HG03025 (cell line): Measurements from ENCODE around the gene MPRIP.

Experiments used
- ATAC-seq: cut with Tn5 transposase; IDR thresholded peaks from one replicate; pipeline ENCODE4 v1.9.1; 2021; ENCODE audit warnings: mild to moderate bottlenecking, moderate library complexity; ENCODE audit not compliant: unreplicated experiment, low FRiP score

Gene MPRIP

DNA sequence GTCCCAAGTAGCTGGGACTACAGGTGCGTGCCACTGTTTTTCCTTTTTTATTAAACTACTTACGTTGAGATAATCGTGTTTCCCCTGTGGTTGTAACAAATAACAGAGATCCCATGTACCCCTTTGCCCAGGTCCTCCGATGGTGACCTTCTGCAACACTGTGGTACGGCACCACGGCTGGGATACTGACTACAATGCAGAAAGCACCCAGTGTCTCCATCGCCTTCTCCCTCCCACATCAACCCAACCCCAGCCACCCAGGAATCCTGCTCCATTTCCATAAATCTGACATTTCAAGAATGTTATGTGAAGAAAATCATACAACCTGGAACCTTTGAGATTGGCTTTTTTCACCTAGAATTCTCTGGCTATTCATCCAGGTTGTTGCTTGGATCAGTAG, 22.1 kb downstream of the MPRIP start:
- no peak for ATAC-seq

DNA sequence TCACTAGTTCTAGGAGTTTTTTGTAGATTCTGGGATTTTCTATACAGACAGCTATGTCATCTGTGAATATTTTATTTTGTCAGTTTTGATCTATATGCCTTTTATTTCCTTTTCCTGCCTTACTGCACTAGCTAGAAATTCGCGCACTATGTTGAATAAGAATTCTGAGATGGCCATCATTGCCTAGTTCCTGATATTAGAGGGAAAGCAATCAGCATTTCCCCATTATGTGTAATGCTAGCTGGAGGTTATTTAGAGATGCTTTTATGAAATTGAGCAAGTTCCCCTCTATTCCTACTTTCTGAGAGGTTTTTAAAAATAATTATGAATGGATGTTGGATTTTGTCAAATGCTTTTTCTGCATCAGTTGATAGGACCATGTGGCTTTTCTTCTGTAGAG, 23.8 kb downstream of the MPRIP start:
- ATAC-seq = no peak

DNA sequence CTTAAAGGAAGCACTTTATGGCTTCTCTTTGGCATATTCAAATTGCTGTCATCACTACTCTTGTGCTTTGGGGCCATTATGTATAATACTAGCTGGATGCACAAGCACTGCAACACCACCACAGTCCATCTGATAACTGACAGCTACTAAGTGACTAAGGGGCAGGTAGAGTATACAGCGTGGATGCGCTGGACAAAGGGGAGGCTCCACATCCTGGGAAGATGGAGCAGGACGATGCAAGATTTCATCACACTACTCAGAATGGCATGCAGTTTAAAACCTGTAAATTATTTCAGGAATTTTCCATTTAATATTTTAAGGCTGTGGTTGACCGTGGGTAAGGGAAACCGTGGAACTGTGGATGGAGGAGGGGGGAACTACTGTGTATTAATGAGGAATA, 25.0 kb downstream of the MPRIP start:
- ATAC-seq = no peak

DNA sequence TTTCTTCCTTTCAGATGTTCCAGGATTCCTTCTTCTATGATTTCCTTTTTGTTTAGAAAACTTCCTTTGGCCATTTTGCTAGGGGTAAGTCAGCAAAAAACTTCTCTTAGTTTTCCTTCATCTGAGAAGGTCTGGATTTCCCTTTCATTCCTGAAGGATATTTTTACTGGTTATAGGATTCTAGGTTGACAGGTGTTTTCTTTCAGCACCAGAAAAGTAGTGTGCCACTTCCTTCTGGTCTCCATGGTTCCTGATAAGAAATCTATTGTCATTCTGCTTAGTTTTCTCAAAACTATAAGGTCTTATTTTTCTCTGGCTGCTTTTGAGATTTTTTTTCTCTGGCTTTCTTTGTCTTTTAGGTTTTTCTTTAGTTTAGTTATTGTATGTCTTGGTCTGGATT, 27.6 kb downstream of the MPRIP start:
- no peak for ATAC-seq

DNA sequence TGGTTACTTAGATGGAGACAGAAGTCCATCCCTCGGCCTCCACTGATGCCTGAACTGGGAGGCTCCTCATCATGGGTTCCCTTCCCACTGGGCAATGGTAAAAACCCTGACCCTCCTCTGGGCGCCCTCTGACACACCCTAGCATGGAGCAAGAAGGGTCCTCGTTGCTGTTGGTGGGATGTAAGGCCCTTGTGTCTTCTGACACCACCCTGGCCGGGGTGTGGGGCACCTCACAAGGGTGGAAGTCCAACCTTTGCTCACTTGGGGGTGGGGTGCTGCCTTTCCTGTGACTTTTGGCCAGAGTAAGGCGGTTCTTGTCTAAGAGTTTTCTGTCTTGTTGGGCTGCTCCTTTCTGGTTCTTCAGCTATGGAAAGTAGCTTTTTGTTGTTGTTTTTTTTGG, 28.7 kb downstream of the MPRIP start:
- ATAC-seq = no peak

DNA sequence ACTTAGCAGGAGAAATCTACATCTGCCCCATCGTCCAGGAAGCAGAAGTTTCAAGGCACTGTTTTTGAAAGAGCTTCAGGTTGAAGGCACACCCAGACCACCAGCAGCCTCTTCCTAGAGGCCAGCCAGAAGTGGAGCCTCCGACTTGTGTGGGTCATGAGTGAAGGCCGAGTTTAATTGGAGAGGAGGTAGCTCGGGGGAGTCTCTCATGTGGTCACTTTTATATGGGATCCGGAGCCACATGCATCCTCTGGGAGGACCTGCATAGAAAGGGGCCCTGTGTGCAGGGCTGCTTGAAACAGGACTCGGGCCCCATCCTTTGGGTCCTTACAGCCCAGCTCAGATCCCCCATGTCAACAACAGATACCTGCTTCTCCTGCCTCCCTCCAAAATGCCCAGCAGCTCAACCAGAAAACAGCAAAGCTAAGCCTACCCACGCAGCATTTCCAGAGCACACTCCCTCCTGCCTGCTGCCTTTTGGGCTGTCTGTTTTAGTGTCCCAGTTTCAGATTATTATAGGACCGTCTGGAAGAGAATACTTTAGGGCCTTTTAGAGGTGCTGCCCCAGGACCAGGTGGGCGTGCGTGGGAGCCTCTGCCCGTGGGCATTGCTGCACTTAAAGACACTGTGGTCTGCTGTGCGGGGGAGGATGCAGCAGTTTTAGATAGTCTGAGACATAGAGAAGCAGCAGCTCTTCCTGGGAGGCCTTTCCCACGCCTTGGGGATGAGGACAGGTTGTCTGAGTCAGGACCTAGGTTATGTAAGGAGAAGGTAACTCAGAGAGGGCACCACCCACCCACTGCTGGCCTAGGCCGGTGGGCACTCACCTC, 29.5 kb downstream of the MPRIP start:
- no peak for ATAC-seq

DNA sequence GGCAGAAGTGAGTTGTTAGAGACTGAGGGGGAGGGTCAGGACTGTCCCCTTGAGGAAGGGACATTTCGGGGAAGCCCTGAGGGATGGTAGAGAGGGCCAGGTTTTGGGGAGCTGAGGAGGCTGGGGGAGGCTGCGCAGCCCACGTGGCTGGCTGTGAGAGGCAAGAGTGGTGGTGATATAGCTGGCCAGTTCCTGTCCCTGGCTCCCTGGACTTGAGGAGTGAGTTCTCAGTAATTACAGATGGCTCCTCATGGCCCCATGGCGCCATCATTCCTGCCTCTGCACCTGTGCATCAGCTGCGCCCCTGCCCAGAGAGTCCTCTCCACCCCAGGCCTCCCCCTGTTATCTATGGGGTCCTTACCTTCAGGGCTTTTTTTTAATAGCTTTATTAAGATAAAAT, 30.3 kb downstream of the MPRIP start:
- ATAC-seq = no peak

DNA sequence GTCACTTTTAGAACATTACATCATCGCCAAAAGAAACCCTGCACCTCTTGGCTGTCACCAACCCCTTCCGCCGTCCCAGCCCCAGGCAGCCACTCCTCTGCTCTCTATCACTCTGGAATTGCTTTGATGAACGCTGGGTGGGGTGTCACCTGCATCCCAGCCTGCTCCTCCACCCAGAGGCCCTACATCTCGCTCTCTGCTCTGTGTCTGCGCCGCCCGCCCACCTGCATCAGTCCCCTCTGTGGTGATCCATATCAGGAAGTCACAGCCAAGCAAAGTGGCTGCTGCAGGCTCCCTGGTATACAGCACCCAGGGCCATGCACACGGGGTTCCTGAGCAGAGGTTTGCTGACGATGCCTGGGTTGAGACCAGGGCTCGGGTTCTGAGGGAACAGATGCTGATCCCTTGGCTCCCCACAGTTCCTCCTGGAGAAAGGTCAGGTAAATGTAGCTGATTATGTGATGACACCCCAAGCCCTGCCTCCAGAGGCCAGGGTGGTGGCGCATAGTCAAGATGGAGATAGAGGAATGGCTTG, 30.8 kb downstream of the MPRIP start:
- ATAC-seq = no peak

DNA sequence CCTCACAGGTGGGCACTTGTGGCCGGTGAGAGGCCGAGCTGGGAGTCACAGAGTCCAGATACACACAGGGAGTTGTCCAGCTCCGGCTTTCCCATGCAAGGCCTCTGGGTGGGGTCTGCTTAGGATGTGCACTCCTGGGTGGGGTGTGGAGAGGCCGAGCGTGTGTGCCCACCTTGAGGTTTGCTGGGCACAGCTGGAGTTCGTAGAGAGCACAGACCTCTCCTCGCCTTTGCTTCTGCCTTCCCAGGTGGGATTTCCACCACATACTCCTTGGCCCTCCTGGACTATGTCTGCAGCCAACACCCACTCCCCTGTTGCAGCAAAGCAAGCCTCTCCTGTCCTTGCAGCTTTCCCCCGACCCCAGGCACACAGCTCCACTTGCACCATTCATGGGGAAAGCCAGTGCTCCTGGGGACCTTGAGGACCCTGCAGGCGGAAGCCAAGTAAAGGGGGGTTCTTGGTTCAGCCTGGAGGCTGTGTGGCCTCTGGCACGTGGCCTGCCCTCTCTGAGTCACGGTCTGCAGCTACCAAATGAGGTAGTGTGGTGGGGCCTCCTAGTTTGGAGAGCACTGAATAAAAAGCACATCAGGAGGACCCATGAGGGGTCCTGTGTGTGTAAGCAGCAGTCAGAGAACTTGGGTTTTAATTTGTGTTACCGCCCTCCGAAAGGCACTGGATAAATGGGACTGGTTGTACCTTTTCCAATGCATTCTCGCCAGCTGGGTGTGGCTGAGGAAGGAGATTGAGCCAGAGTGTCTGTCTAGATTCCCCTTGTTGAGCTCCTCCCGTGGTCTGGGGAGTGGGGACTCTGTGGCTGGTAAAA, 31.5 kb downstream of the MPRIP start:
- no peak for ATAC-seq

DNA sequence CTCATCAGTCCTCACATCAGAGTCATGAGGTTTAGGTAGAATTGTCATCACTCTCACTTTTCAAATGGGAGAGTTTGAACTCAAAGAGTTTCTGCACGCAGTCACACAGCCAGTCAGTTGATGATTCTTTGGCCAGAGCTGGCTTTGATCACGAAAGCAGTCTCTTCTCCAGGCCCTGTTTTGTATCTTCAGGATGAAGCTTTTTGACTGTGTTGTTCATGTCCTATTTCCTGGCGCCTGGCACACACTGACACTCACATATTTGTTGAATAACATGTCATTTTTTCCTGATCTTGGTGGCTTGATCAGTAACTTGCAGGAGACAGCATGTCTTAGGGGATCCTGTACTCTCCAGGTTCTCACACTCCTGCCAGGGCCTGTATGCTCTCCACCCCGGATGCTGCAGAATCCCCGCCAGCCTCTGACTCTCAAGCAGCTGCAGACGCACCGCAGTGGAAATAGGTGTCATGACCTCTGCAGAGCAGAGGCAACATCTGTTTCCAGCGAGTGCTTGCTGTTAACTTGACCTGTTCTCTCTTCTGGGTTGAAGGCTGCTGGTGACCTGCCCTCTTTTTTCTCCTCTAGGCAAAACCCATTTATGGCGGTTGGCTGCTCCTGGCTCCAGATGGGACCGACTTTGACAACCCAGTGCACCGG, 33.0 kb downstream of the MPRIP start:
- ATAC-seq = no peak

DNA sequence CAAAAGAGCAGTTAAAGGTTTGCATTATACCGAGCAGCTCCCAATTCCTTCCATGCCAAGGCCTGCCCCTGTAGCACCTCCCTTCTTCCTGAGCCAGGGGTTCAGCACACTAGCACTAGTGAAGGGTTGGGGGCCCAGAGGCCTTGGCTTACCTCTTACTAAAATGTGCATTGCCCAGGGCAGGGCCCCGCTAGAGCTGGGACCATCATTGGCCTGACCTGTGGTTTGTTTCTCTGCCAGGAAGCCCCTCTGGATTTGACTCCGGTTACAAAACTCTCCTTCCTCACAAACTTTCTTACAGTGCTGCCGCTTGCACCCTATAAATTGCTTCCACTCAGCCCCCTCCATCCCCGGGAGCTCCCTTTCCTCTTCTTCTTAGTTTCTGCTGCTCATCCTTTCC, 33.8 kb downstream of the MPRIP start:
- no peak for ATAC-seq

DNA sequence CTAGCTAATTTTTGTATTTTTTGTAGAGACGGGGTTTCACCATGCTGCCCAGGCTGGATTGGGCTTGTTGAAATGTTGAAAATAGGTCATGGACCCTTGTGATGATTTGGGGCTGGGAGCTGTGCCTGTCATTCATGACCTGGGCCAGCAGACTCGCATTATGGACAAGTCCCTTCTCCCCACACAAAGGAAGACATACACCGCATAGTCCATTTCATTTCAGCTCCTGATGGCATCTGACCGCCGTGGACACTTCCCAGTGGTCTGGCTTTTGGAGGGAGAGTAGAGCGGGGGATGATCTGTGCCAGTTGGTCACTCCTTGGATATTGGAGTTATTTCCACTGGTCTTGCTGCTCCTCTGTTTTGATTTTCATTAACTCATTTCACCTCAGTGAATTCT, 34.8 kb downstream of the MPRIP start:
- no peak for ATAC-seq

DNA sequence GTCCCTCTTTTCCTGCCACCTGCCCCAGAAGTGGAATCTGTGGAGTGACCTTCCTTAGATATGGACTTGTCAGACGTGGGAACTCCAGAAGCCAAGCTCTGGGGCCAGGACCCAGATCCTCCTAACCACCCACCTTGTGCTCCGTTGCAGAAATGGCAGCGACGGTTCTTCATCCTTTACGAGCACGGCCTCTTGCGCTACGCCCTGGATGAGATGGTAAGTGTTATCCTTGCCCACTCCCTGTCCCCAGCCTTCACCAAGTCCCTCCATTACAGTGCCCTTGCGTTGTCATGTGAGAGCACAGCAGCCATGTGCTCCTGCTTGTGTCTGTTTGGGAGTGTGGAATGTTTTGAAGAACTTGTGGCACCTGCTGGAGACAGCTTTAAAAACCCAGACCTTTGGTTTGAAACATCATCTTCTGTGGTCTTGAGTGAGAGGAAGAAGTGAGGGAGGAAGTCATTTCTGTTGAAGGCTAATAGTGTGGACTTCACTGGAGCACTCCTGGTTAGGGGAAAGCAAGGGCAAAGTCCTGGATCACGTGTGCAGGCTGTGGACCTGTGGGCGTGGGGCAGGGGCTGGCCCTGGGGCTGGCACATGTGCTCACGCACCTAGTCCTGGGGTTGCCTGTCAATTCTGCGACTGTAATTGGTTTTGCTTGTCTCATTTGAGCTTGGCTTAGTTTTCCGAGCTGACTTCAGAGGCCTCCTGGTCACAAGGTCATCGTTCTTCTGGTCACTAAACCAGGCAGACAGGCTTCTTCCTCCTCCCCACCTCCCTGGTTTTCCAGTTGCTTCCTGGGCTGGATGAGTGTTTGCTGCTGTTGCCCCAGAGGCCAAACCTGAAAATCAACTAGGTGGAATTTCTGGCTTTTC, 35.8 kb downstream of the MPRIP start:
- ATAC-seq = no peak

DNA sequence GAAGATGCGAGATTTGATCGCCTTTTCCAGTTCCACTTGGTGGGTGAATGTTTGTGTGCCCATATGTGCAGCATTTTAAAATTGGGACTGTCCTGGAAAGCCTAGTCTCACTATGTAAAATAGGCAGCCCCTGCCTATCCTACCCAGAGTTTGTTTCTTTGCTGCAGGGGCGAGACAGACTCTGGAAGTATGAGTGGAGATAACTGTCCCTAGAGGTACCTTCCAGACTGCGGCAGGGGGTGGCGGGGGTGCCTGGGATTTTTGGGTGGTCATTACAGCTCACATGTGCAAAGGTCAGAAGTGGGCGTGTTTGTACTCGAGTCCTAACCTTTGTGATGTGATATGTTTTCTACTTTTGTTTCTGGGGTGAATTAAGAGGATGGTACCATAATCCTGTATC, 36.6 kb downstream of the MPRIP start:
- ATAC-seq = no peak

DNA sequence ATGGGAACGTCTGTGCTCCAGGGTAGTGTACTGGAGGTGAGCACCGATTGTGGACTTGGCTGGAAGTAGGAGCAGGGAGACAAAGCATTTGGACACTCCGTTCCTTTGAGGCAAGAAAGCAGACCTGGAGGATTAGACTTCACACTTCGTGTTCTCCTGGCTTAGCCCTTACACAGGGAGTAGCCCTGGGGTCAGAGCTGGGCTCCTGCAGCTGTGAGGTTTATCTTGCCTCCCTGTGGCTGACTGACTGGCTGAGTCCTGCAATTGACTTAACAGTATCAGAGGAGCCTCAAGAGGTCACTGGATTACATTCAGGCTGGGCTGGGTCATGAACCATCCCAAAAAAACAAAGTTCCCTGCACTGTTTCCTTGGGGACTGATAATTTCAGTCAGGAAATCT, 37.1 kb downstream of the MPRIP start:
- ATAC-seq = no peak

DNA sequence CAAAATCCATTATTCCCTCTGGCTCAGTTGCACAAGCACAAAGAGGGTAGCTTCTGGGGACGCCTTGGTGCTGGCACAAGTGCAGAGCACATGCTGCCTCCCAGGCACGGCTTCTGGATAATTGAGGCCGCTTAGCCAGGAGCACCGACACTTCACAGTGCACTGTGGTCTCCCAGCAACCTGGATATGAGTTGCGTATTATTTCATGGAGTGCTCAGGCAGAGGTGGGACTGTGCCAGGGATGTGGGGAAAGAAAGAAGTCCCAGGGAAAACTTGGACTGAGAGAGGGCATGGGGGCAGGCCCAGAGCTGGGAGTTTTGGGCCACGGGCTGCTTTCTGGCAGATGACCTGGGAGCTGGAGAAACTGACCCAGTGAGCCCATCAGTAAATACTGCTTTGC, 37.5 kb downstream of the MPRIP start:
- no peak for ATAC-seq

DNA sequence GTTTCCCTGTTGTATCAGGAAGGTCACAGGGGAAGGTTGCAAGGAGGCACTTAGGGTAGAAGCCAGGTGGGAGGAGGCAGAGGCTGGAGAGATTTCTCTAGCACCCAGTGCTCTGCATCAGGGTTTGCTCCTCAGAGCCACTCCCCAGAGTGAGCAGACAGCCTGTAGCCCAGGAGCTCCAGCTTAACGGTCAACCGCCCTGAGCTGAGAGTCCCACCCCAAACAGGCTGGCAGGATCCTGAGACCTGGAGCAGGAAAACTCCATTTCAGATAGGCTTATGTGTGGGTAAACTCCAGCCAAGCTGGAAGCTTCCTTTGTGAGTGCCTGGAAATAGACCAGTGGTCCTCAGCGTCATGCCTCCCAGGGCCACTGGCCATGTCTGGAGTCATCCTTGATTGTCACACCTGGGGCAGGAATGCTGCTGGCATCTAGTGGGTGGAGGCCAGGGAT, 37.9 kb downstream of the MPRIP start:
- no peak for ATAC-seq

DNA sequence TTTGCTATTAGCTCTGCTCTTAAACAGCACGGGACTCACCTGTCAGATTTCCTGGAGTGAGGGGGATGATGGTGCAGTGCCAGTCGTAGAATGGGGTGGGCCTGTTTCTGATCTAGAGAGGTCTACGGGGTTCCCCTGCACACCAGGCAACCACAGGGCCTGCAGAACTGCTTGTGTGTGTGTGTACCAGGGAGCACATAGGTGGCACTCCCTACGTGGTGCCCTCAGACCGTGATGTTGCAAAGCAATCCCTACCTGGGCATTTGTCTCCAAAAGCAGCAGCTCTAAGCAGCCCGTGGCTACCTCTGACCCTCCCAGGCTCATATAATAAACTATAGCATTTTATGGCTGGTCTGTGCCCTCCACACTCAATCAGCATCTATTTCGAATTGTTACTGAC, 38.5 kb downstream of the MPRIP start:
- no peak for ATAC-seq

DNA sequence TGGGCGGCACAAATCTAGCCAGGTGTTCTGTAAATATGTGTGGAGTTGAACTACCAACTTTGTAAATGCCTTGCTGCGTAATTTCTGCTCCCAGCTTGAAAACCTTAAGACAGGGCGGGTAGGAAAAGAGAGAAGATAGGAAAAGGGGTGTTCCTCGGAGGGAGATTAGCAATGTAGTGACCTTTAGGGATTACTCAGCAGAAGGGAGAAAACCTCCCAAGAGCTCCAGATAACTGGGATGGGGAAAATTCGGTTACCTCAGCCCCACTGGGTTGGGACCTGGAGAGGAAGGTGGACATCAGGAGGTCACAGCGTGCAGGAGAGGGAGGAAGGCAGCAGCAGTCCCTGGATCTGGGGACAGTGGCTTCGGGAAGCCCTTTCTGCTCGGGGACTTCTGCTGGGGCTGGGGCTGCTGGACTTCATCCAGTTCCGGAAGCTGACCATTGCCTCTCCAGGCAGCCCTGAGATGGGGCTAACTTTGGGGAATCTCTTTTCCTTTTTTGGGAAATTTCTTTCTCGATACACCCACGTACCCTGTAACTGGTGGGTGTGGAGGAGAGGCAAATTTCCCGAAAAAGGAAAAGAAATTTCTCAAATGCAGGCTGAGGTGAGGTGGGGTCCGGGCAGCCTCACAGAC, 39.2 kb downstream of the MPRIP start:
- no peak for ATAC-seq

DNA sequence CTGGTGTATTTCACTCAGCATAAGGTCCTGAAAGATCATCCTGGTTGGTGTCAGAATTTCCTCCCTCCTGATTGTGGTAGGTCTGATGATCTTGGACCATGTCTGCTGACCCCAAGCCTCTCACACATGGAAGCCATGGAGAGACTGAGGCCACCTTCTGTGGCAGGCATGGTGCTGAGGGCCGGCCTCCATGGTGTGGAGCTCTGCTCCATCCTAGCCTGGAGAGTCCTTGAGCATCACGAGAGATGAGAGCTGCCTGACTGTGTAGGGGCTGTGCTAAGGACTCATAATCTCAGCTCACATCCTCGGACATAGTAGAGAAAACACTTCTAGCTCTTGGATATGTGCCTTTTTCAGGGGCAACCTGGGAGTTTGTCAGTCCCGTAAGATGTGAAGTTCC, 40.6 kb downstream of the MPRIP start:
- ATAC-seq = no peak
